Upper lobe of left lung (tissue), 6 donors: Measurements from ENCODE around the gene SPINT2. TPM values are rescaled to one million over a fixed set of nuclear protein-coding genes. Genes with fewer than 3 reads are reported as not detected.
A peak's percentile ranks its signal among the peaks of the same experiment; 100 is the strongest.

Experiments used
- ATAC-seq, 2 donors: fragments of 200-7000 bp; cut with Tn5 transposase; one replicate each; pipeline ENCODE4 v1.9.1; 2022; ENCODE audit warnings: mild to moderate bottlenecking in 2 of 2, moderate library complexity in 2 of 2; ENCODE audit not compliant: low FRiP score in 2 of 2
- DNase-seq, 2 donors: peaks; one replicate each; pipeline ENCODE4 v3.0.0-alpha.2; 2019 to 2020
- H3K27ac ChIP-seq, 4 donors: fragments of 200-600 bp; sonication (generic); one replicate each; pipeline ENCODE4 v1.5.1; 2016 to 2019
- H3K27me3 ChIP-seq, 4 donors: fragments of 200-600 bp; sonication (generic); one replicate each; pipeline ENCODE4 v1.5.1; 2017 to 2019
- H3K36me3 ChIP-seq, 4 donors: fragments of 200-600 bp; sonication (generic); one replicate each; pipeline ENCODE4 v1.5.1; 2016 to 2019
- H3K4me1 ChIP-seq, 4 donors: fragments of 200-600 bp; sonication (generic); one replicate each; pipeline ENCODE4 v1.5.1; 2018 to 2019
- H3K4me3 ChIP-seq, 4 donors: fragments of 200-600 bp; sonication (generic); one replicate each; pipeline ENCODE4 v1.5.1; 2017 to 2019; ENCODE audit warnings: mild to moderate bottlenecking in 2 of 4, moderate library complexity in 1 of 4
- H3K9me3 ChIP-seq, 4 donors: fragments of 200-600 bp; sonication (generic); one replicate each; pipeline ENCODE4 v1.5.1; 2018 to 2019
- CTCF ChIP-seq, 6 experiments: fragments of 450-650 bp in 4 of 6; fragments of 200-600 bp in 2 of 6; sonication (generic) in 2 of 6; IDR thresholded peaks; one replicate each; pipeline ENCODE4 v1.5.1; 2016 to 2019; ENCODE audit warnings: antibody characterized with exemption in 6 of 6
- EP300 ChIP-seq, 4 donors: sonication (generic); formaldehyde crosslinking; IDR thresholded peaks; one replicate each; pipeline ENCODE4 v1.5.1; 2017; ENCODE audit warnings: antibody characterized with exemption in 4 of 4, control low read depth in 2 of 4
- POLR2A ChIP-seq, 4 donors: fragments of 450-650 bp; IDR thresholded peaks; one replicate each; pipeline ENCODE4 v1.5.1; 2016 to 2017; ENCODE audit warnings: antibody characterized with exemption in 4 of 4, mild to moderate bottlenecking in 2 of 4
- POLR2AphosphoS5 ChIP-seq, 2 donors: sonication (generic); formaldehyde crosslinking; IDR thresholded peaks; one replicate each; pipeline ENCODE4 v1.5.1; 2017; ENCODE audit warnings: antibody characterized with exemption in 2 of 2
- WGBS, 2 donors: methylation state at CpG; one replicate each; pipeline ENCODE4 v1.1.5; 2017 to 2018; 5-methylcytosine and 5-hydroxymethylcytosine counted together
- total RNA-seq, 6 donors: library from RNA; depleted of rRNA in 4 of 6; stranded (reverse); fragments of >200 nt in 4 of 6; gene quantifications; one replicate each; pipeline versions ENCODE4 v1.1.0 to v1.2.1, GENCODE V29; 2016 to 2021
- donor health status: DM: no; HTN: no; CAD: no; lungs with moderate emphysema.
- donor health status: DM: no; HTN: yes; CAD: no; lungs with severe emphysema.

Gene SPINT2
- total RNA-seq, 6 donors from 2014 or later: 192 to 583 (median 317) TPM

GRCh38 chr19:38247734-38248268 lies 16.6 kb upstream of the SPINT2 start:
- H3K36me3 ChIP-seq: no peaks in the 10 kb centered on the region
- H3K9me3 ChIP-seq: no peaks in the 10 kb centered on the region
- 76 to 78% methylated on average over 9 of the region's 9 CpGs for WGBS, 2 donors
- ATAC-seq (no peak), DNase-seq (no peak)
- peak overlapping the region in 3 of 4 donors; percentile 32 to 51 (median 50) for H3K27ac ChIP-seq
- no peak overlapping the region for H3K4me3 ChIP-seq
- H3K27me3 ChIP-seq: no peaks in the 10 kb centered on the region
- H3K4me1 ChIP-seq: peaks cover 37 to 64% (median 41%) of the 10 kb centered on the region in 4 donors
- TF ChIP-seq EP300 (IDR thresholded peaks at IDR 0.05) (no peak), POLR2AphosphoS5 (IDR thresholded peaks at IDR 0.05) (no peak), CTCF (IDR thresholded peaks at IDR 0.05) (no peak), POLR2A (IDR thresholded peaks at IDR 0.05) (no peak)

DNA sequence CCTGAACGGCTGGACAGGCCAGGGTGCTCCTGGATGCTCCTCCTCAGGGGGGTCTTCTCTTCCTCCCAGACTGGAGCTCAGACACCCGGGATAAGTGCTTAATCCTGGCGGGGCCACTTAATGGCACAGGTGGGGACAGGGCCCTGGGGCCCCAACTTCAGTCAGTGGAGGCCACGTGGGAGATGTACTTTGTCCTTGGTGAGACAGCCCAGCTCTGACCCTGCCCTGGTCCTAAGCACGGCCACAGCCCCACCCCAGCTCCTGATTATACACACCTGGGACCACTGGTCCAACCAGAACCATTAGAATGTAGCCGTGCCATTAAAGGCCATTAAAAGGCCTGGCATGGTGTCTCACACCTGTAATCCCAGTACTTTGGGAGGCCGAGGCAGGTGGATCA lies 16.0 kb upstream of the SPINT2 start:
- DNase-seq (no peak), ATAC-seq (no peak)
- 85 to 98% methylated on average over 4 to 7 of the region's 7 CpGs for WGBS, 2 donors
- peaks cover 39 to 70% (median 45%) of the 10 kb centered on the region in 4 donors for H3K4me1 ChIP-seq
- H3K36me3 ChIP-seq: no peaks in the 10 kb centered on the region
- H3K27ac ChIP-seq: peak overlapping the region in 3 of 4 donors; percentile 50 to 53 (median 51)
- TF ChIP-seq EP300 (IDR thresholded peaks at IDR 0.05) (no peak), CTCF (IDR thresholded peaks at IDR 0.05) (no peak), POLR2A (IDR thresholded peaks at IDR 0.05) (no peak), POLR2AphosphoS5 (IDR thresholded peaks at IDR 0.05) (no peak)
- no peak overlapping the region for H3K4me3 ChIP-seq
- H3K27me3 ChIP-seq: no peaks in the 10 kb centered on the region
- no peaks in the 10 kb centered on the region for H3K9me3 ChIP-seq

DNA sequence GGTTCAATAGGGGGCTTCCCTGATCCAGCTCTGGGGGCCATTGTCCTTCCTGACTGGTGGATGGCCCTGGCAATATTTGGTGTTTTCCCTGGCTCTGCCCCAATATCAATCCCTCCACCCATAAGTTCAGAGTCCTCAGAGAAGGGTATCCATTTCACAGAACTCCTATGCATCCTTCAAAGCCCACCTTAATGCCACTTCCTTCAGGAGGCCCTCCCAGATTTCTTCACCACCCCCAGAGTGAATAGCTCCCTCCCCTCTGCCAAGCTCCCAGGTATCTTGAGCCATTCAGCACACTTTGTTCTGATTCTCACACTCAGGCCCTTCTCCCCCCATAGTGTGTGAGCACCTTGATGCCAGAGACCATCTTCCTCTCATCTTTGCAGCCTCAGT lies 13.9 kb upstream of the SPINT2 start:
- Histone ChIP-seq H3K36me3 (no peaks in the 10 kb centered on the region), H3K4me3 (no peak overlapping the region), H3K4me1 (peaks cover 23 to 57% (median 30%) of the 10 kb centered on the region in 4 donors), H3K27ac (peak overlapping the region in 3 of 4 donors; percentile 81 to 91 (median 82)), H3K9me3 (no peaks in the 10 kb centered on the region), H3K27me3 (no peaks in the 10 kb centered on the region)
- DNase-seq (no peak), ATAC-seq (no peak)
- TF ChIP-seq POLR2AphosphoS5 (IDR thresholded peaks at IDR 0.05) (no peak), EP300 (IDR thresholded peaks at IDR 0.05) (no peak), POLR2A (IDR thresholded peaks at IDR 0.05) (no peak), CTCF (IDR thresholded peaks at IDR 0.05) (no peak)

DNA sequence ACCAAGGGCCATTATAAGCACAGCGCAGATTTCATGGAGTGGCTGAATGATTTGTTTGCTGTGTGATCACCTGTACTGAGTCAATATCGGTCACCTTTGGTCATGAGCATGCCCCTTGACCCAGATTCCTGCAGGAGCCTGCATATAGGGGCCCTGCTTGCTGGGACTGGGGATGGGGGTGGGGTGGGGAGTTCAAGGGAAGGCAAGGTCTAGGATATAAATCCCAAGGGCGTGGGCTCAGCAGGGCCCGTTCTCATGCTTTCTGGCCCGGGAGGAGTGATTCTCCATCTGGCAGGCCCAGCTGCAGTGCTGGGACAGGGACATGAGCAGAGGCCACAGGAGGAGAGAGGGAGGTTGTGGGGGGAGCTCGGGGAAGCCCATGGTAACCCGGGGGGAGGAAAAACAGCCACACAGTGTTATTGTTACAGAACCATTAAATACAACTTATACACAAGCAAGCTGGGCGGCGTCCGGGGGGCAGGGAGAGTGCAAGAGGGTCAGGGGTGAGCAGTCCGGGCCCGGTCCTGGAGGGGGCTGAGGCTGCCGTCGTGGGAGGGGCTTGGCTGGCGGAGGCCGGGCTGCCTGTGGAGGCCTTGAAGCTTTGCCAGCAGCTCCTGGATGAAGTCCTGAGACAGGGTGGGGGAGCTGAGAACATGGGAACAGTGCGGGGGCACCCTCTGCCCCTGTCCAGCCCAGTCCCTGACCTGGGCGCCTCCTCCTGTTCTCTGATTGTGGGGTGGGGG lies 13.4 kb upstream of the SPINT2 start:
- ATAC-seq (peak; percentile 32 to 67), DNase-seq (peak; percentile 45 to 86)
- Histone ChIP-seq H3K9me3 (no peaks in the 10 kb centered on the region), H3K27ac (peak overlapping the region; percentile 73 to 91 (median 82)), H3K36me3 (no peaks in the 10 kb centered on the region), H3K27me3 (peaks cover 0 to under 1% (median under 1%) of the 10 kb centered on the region in 4 donors), H3K4me1 (peaks cover 25 to 54% (median 30%) of the 10 kb centered on the region in 4 donors), H3K4me3 (peak overlapping the region in 2 of 4 donors; percentile 62 to 65)
- TF ChIP-seq EP300 (IDR thresholded peaks at IDR 0.05) (no peak), POLR2A (IDR thresholded peaks at IDR 0.05) (no peak), POLR2AphosphoS5 (IDR thresholded peaks at IDR 0.05) (no peak), CTCF (IDR thresholded peaks at IDR 0.05) (no peak)
- 39 to 48% methylated on average over 15 to 18 of the region's 18 CpGs for WGBS, 2 donors
